HUES64 (cell line): Measurements from ENCODE around the gene VAPA.
A peak's percentile ranks its signal among the peaks of the same experiment; 100 is the strongest.

Experiments
- H3K27ac ChIP-seq: 2 replicates; pipeline ENCODE4 v1.7.0; 2013; ENCODE audit warnings: low read depth, low read length, inconsistent platforms
- H3K27me3 ChIP-seq: 2 replicates; pipeline ENCODE4 v1.6.1; 2013; ENCODE audit warnings: mild to moderate bottlenecking, low read length; ENCODE audit not compliant: insufficient read depth
- H3K36me3 ChIP-seq: 2 replicates; pipeline ENCODE4 v1.6.1; 2013; ENCODE audit warnings: mild to moderate bottlenecking, low read length; ENCODE audit not compliant: insufficient read depth
- H3K4me1 ChIP-seq: 2 replicates; pipeline ENCODE4 v1.6.1; 2013; ENCODE audit warnings: mild to moderate bottlenecking, low read length, moderate library complexity; ENCODE audit not compliant: insufficient read depth
- H3K4me3 ChIP-seq: 2 replicates; pipeline ENCODE4 v1.5.1; 2013; ENCODE audit warnings: mild to moderate bottlenecking, low read length, moderate library complexity
- H3K9ac ChIP-seq: 2 replicates; pipeline ENCODE4 v1.6.1; 2013; ENCODE audit warnings: mild to moderate bottlenecking, low read depth, low read length
- H3K9me3 ChIP-seq: 2 replicates; pipeline ENCODE4 v1.6.1; 2013; ENCODE audit warnings: low read depth, low read length; ENCODE audit not compliant: insufficient read depth
- WGBS: fragments of 150-250, 120-280 bp; methylation state at CpG from one replicate; pipeline ENCODE4 v1.1.7; 2013; ENCODE audit warnings: missing lambda C conversion rate; 5-methylcytosine and 5-hydroxymethylcytosine counted together

VAPA gene

DNA sequence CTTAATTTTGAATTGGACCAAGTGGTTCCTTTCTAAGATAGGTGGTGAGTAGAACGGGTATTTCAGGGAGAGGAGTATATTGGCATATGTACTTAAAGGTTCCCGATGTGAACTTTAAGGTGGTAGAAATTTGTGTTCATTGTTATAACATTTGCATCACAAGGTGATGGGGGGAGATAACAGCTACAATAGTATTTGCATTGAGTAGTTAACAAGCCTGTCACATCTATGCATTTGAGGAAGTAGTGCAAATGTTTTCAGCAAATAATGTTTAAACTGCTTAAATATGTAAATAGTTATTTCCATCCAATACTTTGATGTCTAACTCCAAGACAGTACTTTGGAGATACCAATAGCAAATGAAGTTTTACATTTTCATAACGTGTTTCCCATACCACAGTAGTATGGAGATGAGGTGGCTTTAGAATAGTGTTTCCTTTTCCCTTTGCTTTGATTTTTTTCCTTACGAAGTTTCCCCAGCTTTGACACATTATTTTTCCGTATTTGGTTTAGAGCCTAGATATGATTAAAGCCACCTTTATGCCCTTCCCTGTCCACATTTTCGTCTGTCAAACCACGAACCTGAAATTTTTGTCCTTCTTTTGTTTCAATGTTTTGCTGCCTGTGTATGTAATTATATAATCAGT, 46.6 kb downstream of the VAPA start:
- WGBS = 74% methylated on average over 6 of the region's 7 CpGs
- 0 out of 2 replicates have a peak, but pooled peaks cover 4% of the 10 kb centered on the region for H3K36me3 ChIP-seq
- H3K4me1 ChIP-seq = peaks cover 16% of the 10 kb centered on the region

DNA sequence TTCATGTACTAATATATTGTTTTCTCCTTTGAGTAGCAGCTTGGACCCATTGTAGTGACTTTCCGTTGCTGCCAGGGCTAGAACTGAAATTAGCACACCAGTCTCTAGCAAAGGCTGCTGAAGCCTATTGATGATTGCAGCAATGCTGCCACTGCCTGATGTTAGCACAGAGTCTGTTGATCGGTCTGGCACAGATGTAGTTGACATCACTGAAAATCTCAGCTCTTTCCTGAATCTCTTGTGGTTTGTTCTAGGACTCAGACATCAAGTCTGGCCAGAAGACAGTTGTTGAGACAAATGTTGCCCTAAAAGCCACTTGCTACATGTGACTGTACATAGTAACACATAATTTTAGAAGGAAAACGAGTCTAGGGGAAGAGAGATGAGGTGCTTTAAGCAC, 47.2 kb downstream of the VAPA start:
- H3K36me3 ChIP-seq = no peaks in the 10 kb centered on the region
- 77% methylated on average over 3 of the region's 3 CpGs for WGBS

More for the DNA sequence above, 46.6 kb downstream of the VAPA start:
- no peak overlapping the region for H3K4me3 ChIP-seq
- H3K27me3 ChIP-seq = no peaks in the 10 kb centered on the region
- no peaks in the 10 kb centered on the region for H3K9me3 ChIP-seq
- no peak overlapping the region for H3K27ac ChIP-seq
- no peak overlapping the region for H3K9ac ChIP-seq

DNA sequence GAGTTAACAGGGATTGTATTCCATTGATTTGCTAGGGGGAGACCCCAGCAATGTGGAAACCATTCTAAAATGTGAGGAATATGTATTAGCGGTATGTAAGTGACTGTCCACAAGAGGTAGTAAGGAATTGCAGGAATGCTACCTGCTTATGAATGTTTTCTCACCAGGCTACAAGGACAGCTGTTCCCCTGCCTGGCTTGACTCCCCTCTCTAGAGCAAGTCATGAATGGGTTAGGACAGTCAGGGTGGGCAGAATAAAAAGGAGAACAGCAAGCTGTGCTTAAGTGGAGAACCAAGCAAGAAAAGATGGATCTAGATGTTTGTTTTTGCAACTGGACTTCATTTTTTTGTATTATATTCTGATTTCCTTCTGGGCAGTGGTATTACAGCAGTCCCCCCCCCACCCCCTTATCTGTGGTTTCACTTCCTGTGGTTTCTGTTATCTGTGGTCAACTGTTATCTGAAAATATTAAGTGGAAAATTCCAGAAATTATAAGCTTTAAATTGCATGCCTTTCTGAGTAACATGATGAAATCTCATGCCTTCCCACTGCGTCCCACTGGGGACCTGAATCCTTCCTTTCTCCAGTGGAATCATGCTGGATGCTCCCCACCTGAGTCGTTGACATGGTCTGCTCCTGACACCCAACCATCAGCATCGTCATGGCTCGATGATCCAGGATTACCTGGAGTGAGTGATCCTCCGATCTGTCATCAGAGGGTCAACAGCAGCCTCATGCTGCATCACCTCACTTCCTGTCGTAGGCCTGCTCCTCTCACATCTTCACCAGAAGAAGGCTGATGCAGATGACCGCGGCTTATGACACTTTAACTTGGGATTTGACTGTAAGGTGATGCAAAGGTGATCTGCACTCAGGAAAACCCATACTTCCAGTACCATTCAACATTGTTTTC, 52.2 kb downstream of the VAPA start:
- Histone ChIP-seq H3K4me3 (no peak overlapping the region), H3K4me1 (peaks cover 3% of the 10 kb centered on the region), H3K27me3 (no peaks in the 10 kb centered on the region), H3K27ac (no peak overlapping the region), H3K9me3 (no peaks in the 10 kb centered on the region), H3K9ac (no peak overlapping the region), H3K36me3 (no peaks in the 10 kb centered on the region)
- 96% methylated on average over 9 of the region's 9 CpGs for WGBS

More for the DNA sequence above, 47.2 kb downstream of the VAPA start:
- Histone ChIP-seq H3K27ac (peak overlapping the region; percentile 19; the same call in 1 of the 2 replicates), H3K4me3 (no peak overlapping the region), H3K4me1 (peaks cover 19% of the 10 kb centered on the region), H3K27me3 (no peaks in the 10 kb centered on the region), H3K9me3 (no peaks in the 10 kb centered on the region), H3K9ac (no peak overlapping the region)

DNA sequence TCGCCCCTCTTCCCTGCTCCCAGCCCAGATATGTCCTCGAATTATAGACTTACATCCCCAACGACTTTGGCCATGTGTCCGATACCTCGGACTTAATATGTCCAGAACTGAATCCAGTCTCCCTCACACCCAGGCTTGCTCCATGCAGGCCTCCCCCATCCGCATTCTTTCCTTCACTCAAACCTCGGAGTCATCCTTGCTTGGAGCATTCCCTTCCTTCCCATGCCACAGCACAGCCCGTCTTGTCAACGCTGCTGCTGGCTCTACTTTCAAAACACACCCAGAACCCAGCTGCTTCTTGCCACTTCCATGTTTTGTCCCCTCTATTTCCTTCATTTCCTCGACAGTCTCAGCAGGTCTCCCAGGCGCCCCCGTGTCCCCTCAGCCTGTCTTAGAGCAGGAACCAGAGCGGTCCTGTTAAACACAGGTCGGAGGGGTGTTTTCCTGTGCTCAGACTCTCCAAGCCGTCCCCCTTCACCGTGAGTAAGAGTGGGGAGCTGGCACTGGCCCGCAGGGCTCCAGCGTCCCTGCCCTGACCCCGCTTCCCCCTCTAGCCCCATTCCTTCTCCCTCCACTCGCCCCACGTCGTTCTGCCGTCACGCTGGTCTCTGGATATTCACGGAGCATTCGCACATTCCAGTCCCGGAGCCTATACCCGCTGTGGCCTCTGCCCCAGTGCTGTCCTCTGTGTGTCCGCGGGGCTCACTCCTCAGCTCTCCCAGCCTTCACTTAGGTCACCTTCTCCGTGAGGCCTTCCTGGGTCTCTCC, 54.4 kb downstream of the VAPA start:
- Histone ChIP-seq H3K9ac (no peak overlapping the region), H3K27ac (no peak overlapping the region)

DNA sequence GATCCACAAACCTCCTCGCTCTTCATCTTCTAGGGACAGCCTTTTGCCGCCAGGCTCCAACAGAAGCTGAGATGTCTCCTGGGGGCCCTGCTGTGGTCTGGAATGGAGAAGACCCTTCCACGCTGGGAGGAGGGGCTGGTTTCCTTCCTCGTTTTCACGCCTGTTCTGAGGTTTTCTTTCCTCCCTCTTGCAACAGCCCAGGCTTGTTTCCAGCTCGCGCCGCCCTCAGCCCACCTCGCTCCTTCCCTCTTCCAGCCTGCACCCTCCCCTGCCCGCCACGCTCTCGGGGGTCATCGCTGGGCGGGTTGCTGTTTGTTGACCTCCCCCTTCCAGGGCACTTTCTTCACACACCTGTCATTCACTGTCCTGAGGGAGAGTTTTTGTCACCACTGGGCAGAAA, 55.4 kb downstream of the VAPA start:
- Histone ChIP-seq H3K4me1 (peaks cover 3% of the 10 kb centered on the region), H3K9ac (no peak overlapping the region)
- 93% methylated on average over 14 of the region's 14 CpGs for WGBS

More for the DNA sequence above, 54.4 kb downstream of the VAPA start:
- no peaks in the 10 kb centered on the region for H3K36me3 ChIP-seq
- H3K27me3 ChIP-seq = no peaks in the 10 kb centered on the region
- 86% methylated on average over 31 of the region's 31 CpGs for WGBS
- no peaks in the 10 kb centered on the region for H3K9me3 ChIP-seq
- H3K4me3 ChIP-seq = no peak overlapping the region
- peaks cover 3% of the 10 kb centered on the region for H3K4me1 ChIP-seq

DNA sequence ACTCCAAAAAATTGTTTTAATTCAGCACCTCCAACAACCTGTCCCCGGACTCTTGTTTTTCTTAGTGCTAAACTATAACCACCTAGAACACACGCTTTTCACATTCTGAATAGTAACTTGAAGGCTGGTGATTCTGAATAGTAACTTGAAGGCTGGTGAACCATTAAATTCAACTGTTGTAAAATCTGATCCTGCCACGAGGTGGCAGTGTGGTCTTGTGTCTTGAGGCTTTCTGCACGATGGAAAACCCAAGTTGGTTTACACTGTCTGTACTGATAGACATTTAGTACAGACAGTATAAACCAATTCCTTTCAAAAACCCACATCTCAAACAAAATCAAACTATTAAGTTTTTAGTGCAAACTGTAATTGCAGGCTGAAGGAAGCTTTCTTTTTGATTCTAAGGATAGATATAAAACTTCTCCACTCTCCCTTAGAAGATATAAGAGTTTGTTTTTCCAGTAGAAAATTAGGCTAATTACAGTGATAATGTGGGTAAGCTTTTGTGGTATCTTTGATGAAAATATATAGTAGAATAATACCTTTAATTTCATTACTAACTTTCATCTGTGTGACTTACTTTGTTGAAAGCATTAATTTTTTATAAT, 57.6 kb downstream of the VAPA start:
- WGBS = 15% methylated on average over 4 of the region's 4 CpGs
- Histone ChIP-seq H3K27ac (no peak overlapping the region), H3K9ac (no peak overlapping the region)

More for the DNA sequence above, 55.4 kb downstream of the VAPA start:
- Histone ChIP-seq H3K27me3 (no peaks in the 10 kb centered on the region), H3K4me3 (no peak overlapping the region), H3K9me3 (no peaks in the 10 kb centered on the region), H3K36me3 (no peaks in the 10 kb centered on the region), H3K27ac (no peak overlapping the region)

DNA sequence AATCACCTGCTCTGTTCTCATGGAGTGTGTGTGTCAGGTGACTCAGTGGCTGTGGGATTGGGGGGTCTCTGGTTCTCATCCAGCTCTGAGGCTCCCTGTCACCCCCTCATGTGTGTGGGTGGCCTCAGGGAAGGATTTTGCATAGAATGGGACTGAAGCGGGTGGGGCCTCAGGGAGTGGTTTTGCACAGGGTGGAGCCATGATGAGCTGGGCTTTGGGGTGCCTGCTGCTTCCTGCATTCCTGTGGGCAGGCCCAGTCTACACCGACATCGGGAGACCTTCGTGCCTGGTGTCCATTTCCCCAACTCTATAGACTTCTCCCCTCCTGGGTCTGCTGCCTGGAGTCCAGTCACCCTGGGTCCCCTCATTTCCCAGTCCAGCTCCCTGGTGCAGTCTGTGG, 59.7 kb downstream of the VAPA start:
- 94% methylated on average over 4 of the region's 4 CpGs for WGBS
- H3K36me3 ChIP-seq = no peaks in the 10 kb centered on the region
- no peak overlapping the region for H3K27ac ChIP-seq

More for the DNA sequence above, 57.6 kb downstream of the VAPA start:
- Histone ChIP-seq H3K4me3 (no peak overlapping the region), H3K27me3 (no peaks in the 10 kb centered on the region), H3K9me3 (peaks cover 19% of the 10 kb centered on the region), H3K36me3 (no peaks in the 10 kb centered on the region), H3K4me1 (no peaks in the 10 kb centered on the region; the same call in 1 of the 2 replicates)

DNA sequence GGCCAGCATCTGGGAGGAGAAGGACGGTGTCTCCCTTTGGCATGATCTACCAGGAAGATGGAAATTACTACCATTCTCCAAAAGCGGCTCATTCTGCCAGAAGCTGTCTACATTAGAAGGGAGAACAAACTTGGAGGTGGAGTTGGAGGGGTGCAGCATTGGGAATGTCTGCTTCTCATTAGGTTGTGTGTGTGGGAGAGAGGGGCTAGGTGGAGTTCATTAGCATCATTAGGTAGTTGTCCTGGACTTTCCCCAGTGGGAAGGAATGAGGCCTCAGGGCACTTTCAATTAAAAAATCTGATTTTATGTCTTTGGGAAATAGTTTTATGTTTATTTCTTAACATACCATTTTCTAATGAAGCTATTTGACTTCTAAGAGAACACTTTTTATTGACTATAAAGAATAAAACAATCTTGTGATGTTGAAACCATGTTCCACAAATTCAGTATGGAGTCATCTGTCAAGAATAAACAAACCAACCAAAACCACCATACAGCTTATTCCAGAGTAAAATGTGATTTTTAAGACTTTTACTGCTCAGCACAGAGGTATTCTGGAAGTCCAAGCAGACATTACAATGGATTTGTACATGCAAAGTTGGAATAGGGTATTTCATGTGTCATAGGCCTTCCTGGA, 60.6 kb downstream of the VAPA start:
- no peaks in the 10 kb centered on the region for H3K36me3 ChIP-seq
- peaks cover 22% of the 10 kb centered on the region for H3K9me3 ChIP-seq
- no peaks in the 10 kb centered on the region for H3K4me1 ChIP-seq
- 97% methylated on average over 2 of the region's 2 CpGs for WGBS
- no peak overlapping the region for H3K4me3 ChIP-seq
- no peak overlapping the region for H3K27ac ChIP-seq
- no peak overlapping the region for H3K9ac ChIP-seq
- H3K27me3 ChIP-seq = no peaks in the 10 kb centered on the region

More for the DNA sequence above, 59.7 kb downstream of the VAPA start:
- no peak overlapping the region for H3K4me3 ChIP-seq
- no peak overlapping the region for H3K9ac ChIP-seq
- peaks cover 22% of the 10 kb centered on the region for H3K9me3 ChIP-seq
- no peaks in the 10 kb centered on the region for H3K27me3 ChIP-seq
- no peaks in the 10 kb centered on the region for H3K4me1 ChIP-seq

DNA sequence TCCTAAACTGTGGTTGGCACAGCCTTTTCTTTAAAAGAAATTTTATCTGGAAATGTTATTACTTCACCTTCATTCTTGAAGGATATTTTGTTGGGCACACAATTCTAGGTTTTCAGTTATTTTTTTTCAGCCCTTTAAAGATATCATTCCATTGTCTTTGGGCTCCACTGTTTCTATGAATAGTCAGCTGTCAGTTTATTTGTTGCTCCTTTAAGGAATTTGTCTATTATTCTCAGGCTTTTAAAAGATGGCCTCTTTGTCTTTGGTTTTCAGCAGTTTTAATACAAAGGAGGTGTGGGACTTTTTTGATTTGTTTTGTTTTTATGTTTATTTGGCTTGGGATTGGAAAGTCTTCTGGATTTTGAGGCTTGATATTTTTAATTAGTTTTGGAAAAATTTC, 61.8 kb downstream of the VAPA start:
- H3K4me1 ChIP-seq = no peaks in the 10 kb centered on the region
- H3K36me3 ChIP-seq = no peaks in the 10 kb centered on the region
- H3K27ac ChIP-seq = no peak overlapping the region
- peaks cover 22% of the 10 kb centered on the region for H3K9me3 ChIP-seq
- no peaks in the 10 kb centered on the region for H3K27me3 ChIP-seq
- H3K9ac ChIP-seq = no peak overlapping the region
- no peak overlapping the region for H3K4me3 ChIP-seq

DNA sequence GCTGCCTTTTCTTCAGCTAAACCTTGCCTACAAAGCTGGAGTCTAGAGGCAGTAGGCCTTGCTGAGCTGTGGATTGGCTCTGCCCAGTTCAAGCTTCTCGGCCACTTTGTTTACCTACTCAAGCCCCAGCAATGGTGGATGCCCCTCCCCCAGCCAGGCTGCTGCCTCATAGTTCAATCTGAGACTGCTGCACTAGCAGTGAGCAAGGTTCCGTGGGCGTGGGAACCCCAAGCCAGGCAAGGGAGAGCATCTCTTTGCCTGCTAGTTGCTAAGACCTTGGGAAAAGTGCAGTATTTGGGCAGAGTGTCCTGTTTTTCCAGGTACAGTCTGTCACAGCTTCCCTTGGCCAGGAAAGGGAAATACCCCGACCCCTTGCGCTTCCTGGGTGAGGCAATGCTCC, 68.9 kb downstream of the VAPA start:
- H3K9ac ChIP-seq = no peak overlapping the region
- 93% methylated on average over 5 of the region's 5 CpGs for WGBS
- no peak overlapping the region for H3K27ac ChIP-seq
- H3K36me3 ChIP-seq = no peaks in the 10 kb centered on the region
- no peak overlapping the region for H3K4me3 ChIP-seq
- peaks cover 3% of the 10 kb centered on the region; the same call in 1 of the 2 replicates for H3K4me1 ChIP-seq
- H3K27me3 ChIP-seq = no peaks in the 10 kb centered on the region
- H3K9me3 ChIP-seq = 0 out of 2 replicates have a peak, but pooled peaks cover 4% of the 10 kb centered on the region
